Measurements from ENCODE around the gene METTL8.

The METTL8 gene

DNA sequence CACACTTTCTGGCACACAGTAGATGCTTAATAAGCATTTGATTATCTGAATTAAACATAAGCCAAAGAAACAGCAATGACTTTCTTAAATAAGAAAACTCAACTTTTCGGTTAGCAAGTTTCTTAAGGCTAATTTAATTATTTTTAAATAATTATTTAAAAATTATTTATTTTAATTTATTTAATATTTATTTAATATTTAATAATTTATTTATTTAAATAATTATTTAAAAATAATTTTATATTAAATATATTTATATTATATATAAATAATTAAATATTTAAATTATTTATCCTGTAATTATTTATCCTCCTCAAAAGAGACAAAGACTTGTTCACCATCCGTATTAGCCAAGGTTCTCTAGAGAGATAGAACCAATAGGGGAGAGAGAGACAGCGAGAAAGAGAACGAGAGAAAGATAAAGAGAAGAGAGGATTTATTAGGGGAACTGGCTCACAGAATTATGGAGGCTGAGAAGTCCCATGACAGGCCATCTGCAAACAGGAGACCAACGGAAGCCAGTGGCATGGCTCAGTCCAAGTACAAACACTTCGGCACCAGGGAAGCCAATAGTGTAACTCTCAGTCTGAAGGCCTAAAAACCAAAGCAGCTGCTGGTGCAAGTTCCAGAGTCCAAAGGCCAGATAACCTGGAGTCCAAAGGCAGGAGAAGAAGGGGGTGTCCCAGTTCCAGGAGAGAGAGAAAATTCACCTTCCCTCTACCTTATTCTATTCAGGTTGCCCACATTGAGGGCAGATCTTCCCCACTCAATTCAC, 125.3 kb downstream of the METTL8 start:
- DNase-seq: no peak

DNA sequence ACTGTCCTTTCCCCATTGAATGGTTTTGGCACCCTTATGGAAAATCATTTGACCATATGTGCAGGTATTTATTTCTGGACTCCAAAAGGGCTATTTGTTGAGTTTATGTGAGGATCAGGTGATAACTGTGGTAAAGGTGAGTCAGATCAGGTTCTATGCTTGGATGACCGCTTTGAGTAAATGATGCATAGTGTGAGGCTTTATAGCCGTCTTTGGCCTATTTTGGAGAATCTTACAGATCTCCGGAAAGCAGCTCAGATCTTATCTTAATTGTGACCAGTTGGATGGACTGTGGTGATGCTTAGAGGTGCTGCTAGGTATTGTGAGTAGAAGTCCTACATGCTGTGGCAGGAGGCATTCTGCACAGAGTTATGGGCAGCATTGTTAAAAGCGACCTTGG, 126.2 kb downstream of the METTL8 start:
- no peak for DNase-seq

DNA sequence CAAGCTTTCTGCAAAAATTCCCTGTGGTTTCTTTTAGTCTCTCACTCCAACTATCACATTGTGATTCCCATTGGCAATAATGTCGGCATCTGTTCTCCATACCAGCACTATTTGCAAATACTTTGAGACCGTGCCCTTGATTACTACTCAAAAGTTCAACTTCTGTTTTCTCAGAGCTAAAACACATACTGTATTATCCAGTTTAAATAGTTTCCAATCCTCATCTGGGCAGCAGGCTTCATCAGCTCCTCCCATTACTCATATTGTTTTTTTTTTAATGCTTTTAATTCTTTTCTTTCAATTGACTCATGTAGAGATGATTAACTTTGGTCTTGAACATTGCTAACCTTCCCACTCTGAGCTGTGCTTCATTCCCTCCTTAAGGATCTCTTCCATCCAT, 135.8 kb downstream of the METTL8 start:
- DNase-seq: no peak

DNA sequence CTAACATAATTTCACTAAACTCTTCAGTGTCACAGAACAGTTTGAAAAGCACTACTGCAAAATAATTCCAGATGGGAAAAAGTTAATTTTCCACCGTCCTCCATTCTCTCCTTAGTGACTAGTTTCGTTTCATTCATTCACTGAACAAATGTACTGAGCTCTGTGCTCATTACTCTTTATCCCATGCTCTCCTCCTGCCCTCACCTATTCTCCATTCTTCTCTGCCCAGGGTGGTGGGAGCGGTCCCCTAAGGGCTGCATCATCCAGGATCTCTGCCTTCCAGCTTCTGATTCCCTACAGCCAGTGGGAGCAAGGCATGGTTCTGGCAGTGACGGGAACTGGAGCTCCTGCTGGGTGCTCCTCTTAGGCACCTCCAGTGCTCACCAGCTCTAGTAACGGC, 139.2 kb downstream of the METTL8 start:
- no peak for DNase-seq

DNA sequence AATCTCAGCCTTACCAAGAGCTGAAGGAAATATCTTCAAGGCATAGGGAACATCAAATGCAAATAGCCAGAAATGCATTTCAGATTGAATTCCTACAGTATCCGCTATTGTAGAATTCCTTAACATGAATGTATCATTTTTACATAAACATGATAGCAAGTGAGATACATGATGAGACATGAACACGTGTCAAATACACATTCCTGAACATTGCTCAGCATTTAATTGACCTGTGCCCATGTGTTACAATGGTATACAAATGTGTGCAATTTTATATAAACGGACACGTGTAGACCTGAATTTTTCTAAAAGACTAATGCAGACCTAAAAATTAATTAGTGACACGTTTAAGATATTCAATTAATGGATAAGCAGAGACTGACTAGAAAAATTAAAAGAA, 140.1 kb downstream of the METTL8 start:
- DNase-seq: no peak

DNA sequence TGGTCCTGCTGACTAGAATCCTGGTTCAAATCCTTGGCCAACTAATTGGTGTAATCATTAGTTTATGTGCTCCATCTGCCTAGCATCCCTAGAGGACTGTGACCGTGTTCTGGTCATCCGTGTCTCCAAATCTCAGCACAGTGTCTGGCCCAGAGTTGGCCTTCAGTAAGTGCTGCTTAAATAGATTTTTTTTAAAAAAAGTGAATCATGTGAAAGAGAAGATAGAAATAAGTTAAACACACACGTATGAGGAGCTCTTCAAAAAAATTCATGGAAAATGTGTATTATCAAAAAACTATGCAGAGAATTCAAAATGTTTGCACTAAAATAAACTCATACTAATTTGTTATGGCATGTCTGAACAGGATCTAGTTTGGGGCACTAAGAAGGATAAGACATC, 143.8 kb downstream of the METTL8 start:
- DNase-seq: no peak

DNA sequence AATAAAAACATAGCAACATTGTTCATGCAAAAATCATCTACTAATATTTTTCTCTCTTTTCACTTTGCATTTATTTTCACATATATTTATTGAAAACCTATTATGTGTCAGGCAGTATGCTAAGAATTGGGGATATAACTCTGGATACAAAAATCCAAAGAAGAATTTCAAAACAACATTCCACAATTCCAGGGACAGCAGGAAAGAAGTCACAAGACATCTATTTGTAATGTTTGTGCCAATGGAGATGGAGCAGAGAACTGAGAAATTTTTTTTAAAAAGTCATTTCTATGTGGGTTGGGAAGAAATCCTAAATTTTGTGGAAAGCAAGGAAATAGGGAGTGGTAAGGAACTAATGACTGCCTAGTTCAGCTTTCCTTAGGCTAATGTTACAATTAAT, 144.5 kb downstream of the METTL8 start:
- no peak for DNase-seq

DNA sequence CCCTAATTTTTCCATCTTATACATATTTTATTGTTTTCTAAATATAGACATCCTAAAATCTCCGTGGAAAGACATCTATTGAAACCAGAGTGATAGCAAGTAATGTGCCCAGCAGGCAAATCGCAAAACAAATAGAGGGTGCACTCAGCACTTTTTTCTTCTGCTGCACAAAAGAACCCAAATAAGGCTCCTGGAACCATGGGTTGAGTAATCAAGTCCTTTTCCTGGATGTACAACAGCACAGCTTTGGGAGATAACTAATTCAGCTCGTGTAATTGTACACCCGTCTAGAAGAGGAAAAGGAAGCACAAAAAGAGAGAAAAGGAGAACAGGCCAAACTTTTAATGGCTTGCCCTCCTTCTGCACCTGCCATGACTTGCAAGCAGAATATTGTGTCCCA, 146.2 kb downstream of the METTL8 start:
- DNase-seq: no peak

DNA sequence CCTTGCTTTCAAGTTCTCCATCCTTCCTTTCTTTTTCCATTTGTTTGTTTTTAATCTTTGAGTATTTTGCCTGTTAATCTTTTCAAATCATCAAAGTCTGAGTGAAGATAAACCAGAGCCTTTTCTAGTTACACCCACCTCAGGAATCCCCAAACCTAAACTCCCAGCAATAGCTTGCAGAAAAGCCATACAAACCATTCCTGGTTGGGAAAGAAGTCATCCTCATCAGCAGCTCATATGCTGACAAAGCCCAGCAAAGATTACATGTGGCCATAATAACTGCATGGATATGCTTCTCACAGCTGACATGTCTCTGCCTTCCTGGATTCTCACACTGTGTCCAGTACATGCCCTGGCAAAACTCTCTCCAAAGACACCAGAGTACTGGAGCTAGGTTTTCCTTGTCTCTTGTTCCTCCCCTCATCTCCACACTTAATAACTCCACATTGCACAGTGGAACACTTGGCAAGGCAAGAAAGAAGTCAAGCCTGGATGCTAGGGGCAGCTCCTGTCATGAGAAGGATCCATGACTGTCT, 146.7 kb downstream of the METTL8 start:
- DNase-seq: no peak

DNA sequence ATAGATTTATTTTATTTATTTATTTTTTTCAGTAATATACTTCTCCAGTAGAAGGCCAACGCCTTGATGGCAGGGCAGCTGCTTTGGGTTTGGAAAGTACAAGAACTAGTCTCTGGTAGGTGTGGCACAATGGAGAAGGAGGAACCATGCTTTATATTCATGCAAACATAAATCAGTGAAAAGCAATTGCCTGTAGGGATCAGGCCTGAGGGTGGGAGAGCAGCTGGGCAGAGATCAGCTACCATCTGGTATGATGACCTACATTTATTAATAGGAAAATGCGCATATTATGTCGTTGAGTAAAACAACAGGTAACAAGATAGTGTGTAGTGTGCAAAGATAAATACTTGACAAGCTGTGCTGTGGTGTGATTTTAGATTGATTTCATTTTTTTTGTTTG, 152.7 kb downstream of the METTL8 start:
- no peak for DNase-seq

DNA sequence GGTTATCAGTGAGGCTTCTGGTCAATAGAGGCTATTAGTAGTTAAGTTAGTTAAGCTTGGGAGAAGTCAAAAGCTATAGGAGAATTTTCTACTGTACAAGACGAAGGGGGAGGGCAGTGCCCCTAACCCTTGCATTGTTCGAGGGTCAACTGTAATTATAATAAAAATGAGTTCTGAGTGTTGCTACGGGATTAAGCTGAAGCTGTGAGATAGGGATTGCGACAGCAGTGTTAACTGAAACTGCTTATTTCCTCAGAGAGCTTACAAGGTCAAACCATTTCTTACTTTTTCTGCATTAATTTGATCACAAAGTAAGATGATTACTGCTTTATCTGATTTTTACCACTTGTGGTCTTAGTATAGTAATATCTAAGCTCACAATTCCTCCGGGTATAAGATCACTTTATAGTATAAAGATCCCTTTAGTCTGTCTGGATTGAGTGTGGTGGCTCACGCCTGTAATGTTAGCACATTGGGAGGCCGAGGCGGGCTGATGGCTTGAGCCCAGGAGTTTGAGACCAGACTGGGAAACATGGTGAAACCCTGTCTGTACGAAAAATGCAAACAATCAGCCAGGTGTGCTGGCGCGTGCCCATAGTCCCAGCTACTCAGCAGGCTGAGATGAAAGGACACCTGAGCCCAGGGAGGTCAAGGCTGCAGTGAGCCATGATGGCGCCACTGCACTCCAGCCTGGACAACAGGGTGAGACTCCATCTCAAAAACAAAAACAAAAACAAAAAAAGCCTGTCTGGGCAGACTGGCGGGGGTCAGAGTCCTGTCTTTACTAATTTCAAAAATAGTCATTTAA, 153.6 kb downstream of the METTL8 start:
- no peak for DNase-seq

DNA sequence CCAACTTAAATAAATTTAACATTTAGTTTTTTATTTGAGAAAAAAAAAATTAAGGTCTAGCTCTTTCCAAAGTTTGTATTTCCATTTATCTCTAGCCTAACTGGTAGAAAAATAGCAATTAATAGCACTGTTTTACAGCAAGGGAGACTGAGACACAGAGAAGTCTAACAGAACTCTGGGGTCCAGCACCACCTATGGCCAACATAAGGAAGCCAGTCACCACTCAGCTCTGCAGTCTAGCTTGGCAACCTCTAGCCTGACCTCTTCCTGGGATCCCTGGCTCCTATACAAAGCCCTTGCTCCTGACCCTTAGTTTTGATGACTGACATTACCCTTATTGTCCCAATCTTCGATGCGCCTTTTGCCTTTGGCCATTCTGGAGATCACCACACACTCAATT, 159.0 kb downstream of the METTL8 start:
- DNase-seq: no peak

DNA sequence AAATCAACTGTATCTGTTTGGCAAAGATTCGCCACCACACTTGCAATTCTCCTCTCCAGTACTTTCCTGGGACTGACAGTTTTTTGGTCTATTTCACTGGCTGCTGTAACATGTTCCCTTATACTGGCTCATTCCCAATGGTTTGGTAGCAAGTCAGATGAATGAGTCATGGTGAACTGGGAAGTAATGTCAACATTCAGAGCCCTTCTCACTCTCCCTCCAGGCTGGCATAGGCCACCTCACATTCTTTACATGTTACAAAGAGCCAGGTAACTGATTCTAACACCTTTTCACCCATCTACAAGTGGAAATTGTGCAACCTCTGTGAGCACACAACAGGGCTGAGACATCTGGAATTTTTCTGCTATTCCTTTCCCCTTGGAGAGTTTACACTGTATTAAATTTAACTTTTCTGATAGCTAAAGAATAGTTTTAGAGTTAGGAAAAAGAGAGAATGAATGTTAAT, 161.8 kb downstream of the METTL8 start:
- no peak for DNase-seq

DNA sequence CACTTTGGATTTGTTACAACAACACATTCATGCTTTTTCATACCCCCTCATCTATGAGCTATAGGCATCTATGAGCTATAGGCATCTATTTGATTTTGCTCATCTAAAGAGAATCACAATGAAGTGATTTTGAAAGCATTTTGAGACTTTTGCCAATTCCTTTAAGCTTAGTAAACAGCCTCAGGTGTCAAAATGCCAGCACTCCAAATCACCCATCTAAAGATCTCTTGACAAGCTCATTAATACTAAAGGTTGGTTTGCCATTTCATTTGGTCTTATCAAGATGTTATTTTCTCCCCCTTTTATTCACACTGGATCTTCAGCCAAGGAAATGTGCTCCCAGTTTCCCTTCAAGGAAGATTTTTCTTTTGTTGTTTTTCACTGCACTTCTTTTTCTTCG, 162.4 kb downstream of the METTL8 start:
- no peak for DNase-seq

DNA sequence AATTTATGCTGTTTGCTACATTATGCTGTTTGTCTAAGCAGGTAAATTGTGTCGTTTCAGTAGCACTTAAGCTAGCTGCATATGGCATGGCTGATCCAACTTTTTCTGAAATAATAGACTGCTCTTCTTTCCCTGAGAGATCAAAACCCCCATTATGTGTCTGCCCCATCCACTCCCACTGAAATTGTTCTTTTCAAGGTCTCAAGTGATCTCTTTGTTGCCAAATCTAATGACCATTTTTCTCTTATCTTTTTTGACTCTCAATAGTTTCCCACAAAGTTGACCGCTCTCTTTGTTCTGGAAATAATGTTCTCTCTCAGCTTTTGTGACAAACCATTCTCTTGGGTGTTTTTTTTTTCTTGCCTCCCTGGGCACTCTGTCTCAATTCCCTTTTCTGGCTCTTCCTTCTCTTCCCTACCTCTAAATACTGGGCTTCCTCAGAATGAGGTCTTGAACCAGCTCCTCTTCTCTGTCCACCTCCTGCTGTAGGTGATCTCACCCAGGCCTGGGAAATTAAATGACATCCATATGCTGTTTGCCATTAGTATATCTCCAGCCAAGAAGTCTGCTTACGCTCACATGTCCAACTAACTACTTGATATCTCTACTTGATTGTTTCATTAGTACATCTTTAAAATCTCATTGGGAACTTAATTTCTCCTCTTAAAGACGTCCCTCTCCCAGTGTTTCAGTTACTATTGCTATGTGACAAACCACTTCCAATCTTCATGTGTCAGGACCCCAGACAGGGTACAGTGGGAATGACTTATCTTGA, 165.7 kb downstream of the METTL8 start:
- DNase-seq: no peak

All from CD4-positive, alpha-beta T cell treated with Interleukin-15 for 1 hour (primary cell).